ENCODE results near the gene CCNL2. TPM values are rescaled to one million over a fixed set of nuclear protein-coding genes. Genes with fewer than 3 reads are reported as not detected.

Gene CCNL2
- total and polyA plus RNA-seq, 12 donors: 53.4 to 893 (median 168) TPM

DNA sequence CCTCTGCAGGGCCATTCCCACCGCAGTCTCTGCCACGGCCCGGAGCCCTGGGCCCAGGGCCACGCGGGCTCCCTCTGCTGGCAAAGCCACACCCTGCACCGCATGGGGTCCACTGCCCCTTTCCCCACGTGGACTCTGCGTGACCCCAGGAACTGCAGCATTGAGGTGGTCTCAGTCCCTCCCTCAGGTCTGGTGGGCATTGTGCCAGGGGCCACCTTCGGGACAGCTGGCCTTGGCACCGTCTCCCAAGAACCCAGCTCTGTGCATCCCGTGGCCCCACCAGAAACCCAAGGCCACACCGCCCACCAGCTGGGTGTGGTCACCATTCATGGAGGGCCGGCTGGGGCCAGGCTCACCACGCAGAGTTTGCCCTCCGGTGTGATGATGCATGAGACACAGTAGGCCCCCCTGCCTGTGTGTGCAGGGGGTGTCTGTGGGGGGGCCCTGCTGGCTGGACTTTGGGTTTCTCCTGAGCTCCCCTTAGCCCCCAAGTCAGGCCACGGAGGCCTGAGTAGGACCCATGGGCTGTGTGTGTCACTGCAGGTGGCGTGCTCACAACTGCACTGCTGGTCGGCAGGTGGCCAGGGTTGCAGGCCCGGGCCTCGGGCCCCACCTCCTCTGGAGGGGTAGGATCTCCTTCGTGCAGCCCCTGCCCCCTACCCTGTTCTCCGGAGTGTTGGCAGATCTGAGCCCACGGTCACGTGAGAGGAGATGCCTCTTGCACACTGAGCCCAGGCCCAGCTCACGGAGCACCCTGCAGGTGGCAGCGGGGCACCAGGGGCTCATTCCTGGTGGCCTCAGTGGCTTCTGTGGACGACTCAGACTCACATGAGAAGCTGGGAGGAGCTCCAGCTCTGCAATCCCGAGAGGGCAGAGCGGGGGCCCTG, 42.1 kb upstream of the CCNL2 start:
- Histone ChIP-seq H3K36me3 (replicated peaks in 1 of 2) (no peaks in the 10 kb centered on the region), H3K9me3 (replicated peaks in 1 of 3) (no peaks in the 10 kb centered on the region), H3K4me3 (no peak overlapping the region), H3K27me3 (no peaks in the 10 kb centered on the region), H3K4me1 (replicated peaks in 1 of 2) (peaks cover 4 to 6% of the 10 kb centered on the region in 2 donors), H3K27ac (no peak overlapping the region)
- DNase-seq: peak in 5 of 7 donors; percentile 48 to 63 (median 59)
- WGBS, 4 donors: 18 to 35% (median 27%) methylated on average over 2 to 29 of the region's 29 CpGs
- TF ChIP-seq, protein P1, sequence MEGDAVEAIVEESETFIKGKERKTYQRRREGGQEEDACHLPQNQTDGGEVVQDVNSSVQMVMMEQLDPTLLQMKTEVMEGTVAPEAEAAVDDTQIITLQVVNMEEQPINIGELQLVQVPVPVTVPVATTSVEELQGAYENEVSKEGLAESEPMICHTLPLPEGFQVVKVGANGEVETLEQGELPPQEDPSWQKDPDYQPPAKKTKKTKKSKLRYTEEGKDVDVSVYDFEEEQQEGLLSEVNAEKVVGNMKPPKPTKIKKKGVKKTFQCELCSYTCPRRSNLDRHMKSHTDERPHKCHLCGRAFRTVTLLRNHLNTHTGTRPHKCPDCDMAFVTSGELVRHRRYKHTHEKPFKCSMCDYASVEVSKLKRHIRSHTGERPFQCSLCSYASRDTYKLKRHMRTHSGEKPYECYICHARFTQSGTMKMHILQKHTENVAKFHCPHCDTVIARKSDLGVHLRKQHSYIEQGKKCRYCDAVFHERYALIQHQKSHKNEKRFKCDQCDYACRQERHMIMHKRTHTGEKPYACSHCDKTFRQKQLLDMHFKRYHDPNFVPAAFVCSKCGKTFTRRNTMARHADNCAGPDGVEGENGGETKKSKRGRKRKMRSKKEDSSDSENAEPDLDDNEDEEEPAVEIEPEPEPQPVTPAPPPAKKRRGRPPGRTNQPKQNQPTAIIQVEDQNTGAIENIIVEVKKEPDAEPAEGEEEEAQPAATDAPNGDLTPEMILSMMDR (IDR thresholded peaks at IDR 0.05): peak; percentile 71 to 92 (median 82)
- TF ChIP-seq POLR2A (IDR thresholded peaks at IDR 0.05): no peak
- intact Hi-C loops (cut with DNase I): no loop called here

DNA sequence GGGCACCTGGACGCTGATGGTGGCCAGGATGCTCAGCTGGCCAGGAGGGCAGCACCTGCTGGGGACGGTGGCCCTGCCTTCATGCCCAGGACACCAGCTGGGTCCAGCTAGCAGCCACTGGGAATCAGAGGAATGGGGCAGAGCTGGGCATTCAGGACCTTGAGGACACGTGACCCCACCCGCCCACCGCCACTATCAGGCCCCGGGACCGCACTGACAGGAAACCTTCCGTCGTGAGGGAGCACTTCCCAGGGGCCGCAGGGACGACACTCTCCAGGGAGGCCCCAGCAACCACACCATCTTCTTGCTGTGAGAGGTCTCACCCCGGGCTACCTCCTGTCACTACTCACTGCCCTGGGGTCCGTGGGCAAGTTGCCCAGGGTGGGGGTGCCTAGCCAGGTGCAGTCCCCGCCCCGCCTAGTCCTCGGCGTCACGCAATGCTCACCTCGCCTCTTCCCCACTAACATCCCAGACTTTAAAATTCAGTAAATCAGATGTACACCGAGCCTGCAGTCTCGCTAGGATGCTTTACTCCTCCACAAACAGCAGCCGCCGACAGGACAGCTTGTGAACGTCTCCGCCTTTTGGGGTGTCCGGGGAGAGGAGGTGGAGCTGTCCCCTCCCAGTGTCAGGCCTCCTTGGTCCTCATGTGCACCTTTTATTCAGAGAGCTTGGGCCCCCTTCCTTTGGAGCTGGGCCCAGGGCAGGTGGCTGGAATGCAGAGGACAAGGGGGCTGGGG, 41.3 kb upstream of the CCNL2 start:
- intact Hi-C loops (cut with DNase I): no loop called here
- no peak for TF ChIP-seq POLR2A (IDR thresholded peaks at IDR 0.05)
- TF ChIP-seq, protein P1 (IDR thresholded peaks at IDR 0.05): no peak
- no peak overlapping the region for H3K27ac ChIP-seq

DNA sequence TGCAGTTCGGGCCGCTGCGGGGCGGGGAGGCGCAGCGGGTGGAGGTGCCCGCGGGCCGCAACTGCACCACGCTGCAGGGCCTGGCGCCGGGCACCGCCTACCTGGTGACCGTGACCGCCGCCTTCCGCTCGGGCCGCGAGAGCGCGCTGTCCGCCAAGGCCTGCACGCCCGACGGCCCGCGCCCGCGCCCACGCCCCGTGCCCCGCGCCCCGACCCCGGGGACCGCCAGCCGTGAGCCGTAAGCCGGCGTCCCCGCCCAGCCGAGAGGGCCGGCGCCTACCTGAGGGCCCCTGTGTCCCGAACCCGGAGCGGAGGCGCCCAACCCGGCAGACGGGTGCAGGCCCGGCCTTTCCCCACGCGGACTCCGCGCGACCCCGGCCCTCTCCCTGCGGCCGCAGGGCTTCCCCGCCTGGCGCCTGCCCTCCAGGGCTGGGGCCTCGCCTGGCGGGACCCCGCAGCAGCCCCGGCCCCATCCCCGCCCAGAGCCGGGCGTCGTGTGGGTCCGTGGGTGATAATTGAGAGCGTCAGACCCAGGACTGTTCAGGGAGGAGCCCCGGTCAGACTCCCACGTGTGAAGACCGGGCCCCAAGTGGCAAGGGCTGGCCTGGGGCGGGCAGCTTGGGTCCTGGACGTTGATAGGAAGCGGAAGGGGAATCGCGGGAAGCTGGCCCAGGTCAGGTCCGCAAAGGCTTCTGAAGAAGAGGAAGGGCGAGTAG, 40.6 kb upstream of the CCNL2 start:
- no peaks in the 10 kb centered on the region for H3K9me3 ChIP-seq (replicated peaks in 1 of 3)
- TF ChIP-seq POLR2A (IDR thresholded peaks at IDR 0.05): no peak
- TF ChIP-seq, protein P1 (IDR thresholded peaks at IDR 0.05): no peak
- 82 to 94% (median 83%) methylated on average over 17 to 82 of the region's 82 CpGs for WGBS, 4 donors
- no peak overlapping the region for H3K4me3 ChIP-seq
- intact Hi-C loops (cut with DNase I): no loop called here
- peak in 1 of 7 donors; percentile 21 for DNase-seq
- no peaks in the 10 kb centered on the region for H3K27me3 ChIP-seq
- no peak overlapping the region for H3K27ac ChIP-seq
- H3K36me3 ChIP-seq (replicated peaks in 1 of 2): no peaks in the 10 kb centered on the region
- H3K4me1 ChIP-seq (replicated peaks in 1 of 2): peaks cover 12 to 18% of the 10 kb centered on the region in 2 donors

More for the DNA sequence above, 41.3 kb upstream of the CCNL2 start:
- H3K9me3 ChIP-seq (replicated peaks in 1 of 3): no peaks in the 10 kb centered on the region
- H3K27me3 ChIP-seq: no peaks in the 10 kb centered on the region
- DNase-seq: peak in 1 of 7 donors; percentile 19
- H3K4me3 ChIP-seq: no peak overlapping the region
- 67 to 80% (median 73%) methylated on average over 14 to 26 of the region's 26 CpGs for WGBS, 4 donors
- peaks cover 7 to 11% of the 10 kb centered on the region in 2 donors for H3K4me1 ChIP-seq (replicated peaks in 1 of 2)
- H3K36me3 ChIP-seq (replicated peaks in 1 of 2): no peaks in the 10 kb centered on the region

Data from adrenal gland (tissue), 12 donors.